ENCODE data around the gene TM4SF20. TPM values are rescaled to one million over a fixed set of nuclear protein-coding genes. Genes with fewer than 3 reads are reported as not detected.

The TM4SF20 gene
- polyA plus RNA-seq, 1 of the 3 experiments (the other 2 are of a cell fraction): 0.03 TPM

- no peaks in the 10 kb centered on the region for H3K9me2 ChIP-seq
- no peaks in the 10 kb centered on the region for H4K20me1 ChIP-seq (ENCODE audit: insufficient read depth)
- no peaks in the 10 kb centered on the region for H3K27me3 ChIP-seq (ENCODE audit: insufficient read depth)
- no peaks in the 10 kb centered on the region for H3K9me3 ChIP-seq
- ChIA-PET CTCF (interaction anchor here (0.5 kb wide), 1 partner anchor 54 kb away, joined by 3 read pairs; no protein-coding TSS in a partner anchor), POLR2A (no interaction called here)
- 92% methylated on average over 4 of the region's 4 CpGs for WGBS (ENCODE audit: low lambda C conversion rate)
- H3K36me3 ChIP-seq (replicated peaks in 1 of 2; ENCODE audit: control insufficient read depth in 1 of 2, insufficient read depth in 2 of 2, low read length in 1 of 2): no peaks in the 10 kb centered on the region
- H3K4me3 ChIP-seq (ENCODE audit: low read depth in 2 of 2, low read length in 1 of 2): no peak overlapping the region
- no peaks in the 10 kb centered on the region for H3F3A ChIP-seq (replicated peaks; ENCODE audit: insufficient read depth)
- no peak for TF ChIP-seq JUND (IDR thresholded peaks at IDR 0.05)
- no peak for TF ChIP-seq MEF2A (IDR thresholded peaks at IDR 0.05; ENCODE audit: borderline replicate concordance, low read depth)
- TF ChIP-seq SMC3 (IDR thresholded peaks at IDR 0.05; ENCODE audit: low read depth, low read length): no peak
- TF ChIP-seq NFIC (IDR thresholded peaks at IDR 0.05; ENCODE audit: borderline replicate concordance): no peak
- no peak for TF ChIP-seq NRF1 (IDR thresholded peaks at IDR 0.05; ENCODE audit: low read depth, low read length)
- TF ChIP-seq EP300 (IDR thresholded peaks at IDR 0.05; ENCODE audit: borderline replicate concordance in 1 of 2, low read depth in 1 of 2, low read length in 1 of 2): no peak
- TF ChIP-seq USF2 (IDR thresholded peaks at IDR 0.05; ENCODE audit: borderline replicate concordance, low read depth, low read length): no peak
- no peak for TF ChIP-seq SIN3A (IDR thresholded peaks at IDR 0.05; ENCODE audit: borderline replicate concordance, low read depth, low read length)
- no peak for TF ChIP-seq RCOR1 (IDR thresholded peaks at IDR 0.05; ENCODE audit: low read length)
- TF ChIP-seq TCF12 (IDR thresholded peaks at IDR 0.05): no peak
- no peak for TF ChIP-seq RXRA (IDR thresholded peaks at IDR 0.05; ENCODE audit: borderline replicate concordance, low read depth)
- TF ChIP-seq GATA2 (CRISPR knock-in tag; IDR thresholded peaks at IDR 0.05): no peak
- no peak for TF ChIP-seq FOXJ3 (CRISPR knock-in tag; IDR thresholded peaks at IDR 0.05)
- TF ChIP-seq YY1 (IDR thresholded peaks at IDR 0.05; ENCODE audit: low read depth): no peak
- no peak for TF ChIP-seq USF1 (IDR thresholded peaks at IDR 0.05; ENCODE audit: borderline replicate concordance, low read depth)
- TF ChIP-seq CHD2 (IDR thresholded peaks at IDR 0.05; ENCODE audit: low read length, partially characterized antibody): no peak
- no peak for TF ChIP-seq TAF1 (IDR thresholded peaks at IDR 0.05; ENCODE audit: borderline replicate concordance, low read depth, low read length)
- no peak for TF ChIP-seq TEAD4 (IDR thresholded peaks at IDR 0.05; ENCODE audit: borderline replicate concordance, insufficient read depth)
- TF ChIP-seq ZBTB33 (IDR thresholded peaks at IDR 0.05; ENCODE audit: borderline replicate concordance, low read depth): no peak
- DNase-seq: no peak
- H2AFZ ChIP-seq (ENCODE audit: low read depth): no peak overlapping the region
- H3K79me2 ChIP-seq (ENCODE audit: insufficient read depth): no peaks in the 10 kb centered on the region
- H3K27ac ChIP-seq (ENCODE audit: low read depth in 2 of 2, low read length in 1 of 2): no peak overlapping the region
- H3K4me2 ChIP-seq: no peak overlapping the region
- H3K4me1 ChIP-seq (ENCODE audit: control insufficient read depth in 1 of 2, insufficient read depth in 2 of 2, low read depth in 1 of 2, low read length in 1 of 2): peaks cover 2 to 24% of the 10 kb centered on the region in 2 experiments; a peak in 2 of 4 replicates
- no peak overlapping the region for H3K9ac ChIP-seq
Measured at GRCh38 chr2:227416701-227417100, 37.6 kb upstream of the TM4SF20 start.
